A549 treated with RU486 at 1 μM for 4 hours (cell line): ENCODE measurements around the gene GABRA1. TPM values are rescaled to one million over a fixed set of nuclear protein-coding genes. Genes with fewer than 3 reads are reported as not detected.

Experiments
- total RNA-seq: library from RNA; stranded (reverse); fragments of 200-300 nt; extraction: Qiagen RNA extraction; gene quantifications from 5 replicates; pipeline ENCODE4 v1.2.3, GENCODE V29; 2022; ENCODE audit warnings: low read depth

The GABRA1 gene
- not detected in 5 replicates for total RNA-seq

GRCh38 chr5:161847941-161848391 lies at the start of gene GABRA1:
Gene GABRA1 (plus strand): TSS chr5:161848120. CDS start chr5:161850811, 2,691 bp downstream.

Other genes with a start within 250 kb of the GABRA1 start
- not detected in 5 replicates for gene GABRA6, start 162.4 kb upstream of the GABRA1 start, total RNA-seq
- not detected in 5 replicates for gene GABRG2, start 219.7 kb downstream of the GABRA1 start, total RNA-seq